Calu3 (cell line): Measurements from ENCODE around the gene AURKAIP1. TPM values are rescaled to one million over a fixed set of nuclear protein-coding genes. Genes with fewer than 3 reads are reported as not detected.

Experiments
- BruUV-seq: library from RNA; stranded (reverse); fragments of 400-500 nt; replicated peaks from 2 replicates; lab custom pipeline; 2021; lab: Mats Ljungman, UMichigan
- CTCF ChIA-PET: fragments of 300-600 bp; sonication (Branson Sonifier 250); formaldehyde crosslinking; loops from one replicate; lab custom pipeline; 2022; ENCODE audit warnings: antibody characterized with exemption; lab: Charles Lee
- DNase-seq: peaks from one replicate; pipeline ENCODE4 v3.0.0; 2022
- H3K27ac Mint-ChIP-seq: one replicate; pipeline ENCODE4 v1.8.0; 2022; ENCODE audit warnings: mixed read lengths; ENCODE audit not compliant: unreplicated experiment
- H3K27me3 Mint-ChIP-seq: one replicate; pipeline ENCODE4 v1.8.0; 2022; ENCODE audit warnings: mixed read lengths; ENCODE audit not compliant: unreplicated experiment
- H3K36me3 Mint-ChIP-seq: one replicate; pipeline ENCODE4 v1.8.0; 2022; ENCODE audit warnings: mild to moderate bottlenecking, moderate library complexity, mixed read lengths; ENCODE audit not compliant: insufficient read depth, unreplicated experiment
- H3K4me1 Mint-ChIP-seq: one replicate; pipeline ENCODE4 v1.8.0; 2022; ENCODE audit warnings: mild to moderate bottlenecking, low read depth, mixed read lengths; ENCODE audit not compliant: unreplicated experiment
- H3K4me3 Mint-ChIP-seq: one replicate; pipeline ENCODE4 v1.8.0; 2022; ENCODE audit warnings: mild to moderate bottlenecking, low read depth, moderate library complexity, mixed read lengths; ENCODE audit not compliant: unreplicated experiment
- H3K9me3 Mint-ChIP-seq: one replicate; pipeline ENCODE4 v1.8.0; 2022; ENCODE audit warnings: low read depth, mixed read lengths; ENCODE audit not compliant: unreplicated experiment
- intact Hi-C: fragments of 100-400 bp; cut with micrococcal nuclease; formaldehyde crosslinking; loops from one replicate; pipeline ENCODE4 v1.10.0; 2022; ENCODE audit not compliant: unreplicated experiment
- total RNA-seq: library from RNA; stranded (reverse); gene quantifications from 2 replicates; pipeline ENCODE4 v1.2.3, GENCODE V29; 2022
- TF ChIP-seq, protein P1 (sequence below): fragments of 200-600 bp; IDR thresholded peaks from one replicate; pipeline ENCODE4 v1.8.0; 2022; ENCODE audit warnings: antibody characterized with exemption; ENCODE audit not compliant: unreplicated experiment

Gene AURKAIP1
- total RNA-seq, 1 experiment from 2014 or later: 98.9 TPM

DNA sequence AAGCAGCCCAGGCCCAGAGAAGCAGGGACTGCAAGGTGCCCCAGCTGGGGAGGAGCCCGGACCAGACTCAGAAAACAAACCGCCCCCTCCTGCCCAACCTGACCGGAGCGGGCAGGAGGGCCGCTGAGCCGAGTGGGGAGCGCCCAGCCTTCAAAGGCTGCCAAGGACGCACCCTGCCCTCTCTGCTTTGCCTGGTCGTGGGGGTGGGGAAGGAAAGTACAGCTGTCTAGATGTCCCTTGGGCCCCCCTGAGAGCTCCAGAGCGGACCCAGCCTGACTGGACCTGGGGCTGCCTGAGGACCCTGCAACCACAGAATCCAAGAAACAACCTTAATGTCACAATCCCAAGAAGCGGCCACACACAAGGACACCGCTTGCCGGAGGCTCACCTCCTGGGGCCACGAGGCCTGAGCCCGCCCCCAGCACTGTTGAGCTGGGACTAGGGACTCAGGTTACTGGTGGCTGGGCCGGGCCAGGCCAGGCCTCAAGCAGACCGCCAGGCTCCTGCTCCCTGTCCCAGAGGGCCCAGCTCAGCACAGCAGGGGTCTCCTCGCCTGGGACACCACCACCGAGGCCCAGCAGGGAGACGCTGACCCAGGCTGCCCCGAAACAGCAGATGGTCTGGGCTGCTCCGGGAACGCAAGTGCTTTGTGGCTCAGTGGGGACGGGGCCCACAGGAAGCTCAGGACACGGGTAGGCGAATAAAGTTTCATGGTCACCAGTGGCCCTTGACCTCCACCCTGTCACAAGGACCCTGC, 27.2 kb downstream of the AURKAIP1 start:
- Mint-ChIP-seq H3K27ac (peak overlapping the region; percentile 79), H3K4me1 (peaks cover 19% of the 10 kb centered on the region), H3K27me3 (no peaks in the 10 kb centered on the region), H3K4me3 (peak overlapping the region; percentile 80), H3K36me3 (peaks cover 58% of the 10 kb centered on the region), H3K9me3 (no peaks in the 10 kb centered on the region)
- BruUV-seq: TSS peak; percentile 48
- CTCF ChIA-PET: interaction anchor here (1.6 kb wide), 1 partner anchor 56 kb away, joined by 4 read pairs; no protein-coding TSS in a partner anchor
- intact Hi-C loops: no loop called here
- peak; percentile 54 for DNase-seq
- TF ChIP-seq, protein P1, sequence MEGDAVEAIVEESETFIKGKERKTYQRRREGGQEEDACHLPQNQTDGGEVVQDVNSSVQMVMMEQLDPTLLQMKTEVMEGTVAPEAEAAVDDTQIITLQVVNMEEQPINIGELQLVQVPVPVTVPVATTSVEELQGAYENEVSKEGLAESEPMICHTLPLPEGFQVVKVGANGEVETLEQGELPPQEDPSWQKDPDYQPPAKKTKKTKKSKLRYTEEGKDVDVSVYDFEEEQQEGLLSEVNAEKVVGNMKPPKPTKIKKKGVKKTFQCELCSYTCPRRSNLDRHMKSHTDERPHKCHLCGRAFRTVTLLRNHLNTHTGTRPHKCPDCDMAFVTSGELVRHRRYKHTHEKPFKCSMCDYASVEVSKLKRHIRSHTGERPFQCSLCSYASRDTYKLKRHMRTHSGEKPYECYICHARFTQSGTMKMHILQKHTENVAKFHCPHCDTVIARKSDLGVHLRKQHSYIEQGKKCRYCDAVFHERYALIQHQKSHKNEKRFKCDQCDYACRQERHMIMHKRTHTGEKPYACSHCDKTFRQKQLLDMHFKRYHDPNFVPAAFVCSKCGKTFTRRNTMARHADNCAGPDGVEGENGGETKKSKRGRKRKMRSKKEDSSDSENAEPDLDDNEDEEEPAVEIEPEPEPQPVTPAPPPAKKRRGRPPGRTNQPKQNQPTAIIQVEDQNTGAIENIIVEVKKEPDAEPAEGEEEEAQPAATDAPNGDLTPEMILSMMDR: no peak

DNA sequence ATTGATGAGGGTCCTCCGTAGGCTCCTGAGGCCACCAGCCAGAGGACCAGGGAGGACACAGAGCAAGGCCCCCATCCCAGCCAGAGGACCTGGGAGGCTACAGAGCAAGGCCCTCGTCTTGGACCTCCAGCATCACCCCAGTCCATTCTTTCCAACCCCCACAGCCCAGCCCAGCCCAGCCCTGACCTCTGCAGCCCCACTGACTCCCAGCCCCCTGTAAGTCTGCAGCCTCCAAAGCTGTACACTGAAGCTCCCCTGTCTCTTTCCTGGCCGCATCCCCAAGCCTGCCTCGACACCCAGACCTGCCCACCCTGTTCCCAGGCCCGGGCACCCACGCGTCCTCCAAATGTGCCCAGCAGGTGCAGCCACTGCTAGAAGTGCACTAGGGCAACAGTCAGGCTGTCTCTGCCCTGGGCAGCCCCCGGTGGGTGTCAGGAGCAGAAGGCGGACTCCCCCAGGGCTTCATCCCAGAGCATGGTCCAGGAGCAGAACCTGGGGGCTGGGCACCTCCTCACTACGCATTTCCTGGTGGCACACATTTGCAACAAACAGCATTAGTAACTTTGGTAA, 27.9 kb downstream of the AURKAIP1 start:
- Mint-ChIP-seq H3K27me3 (no peaks in the 10 kb centered on the region), H3K4me1 (peaks cover 24% of the 10 kb centered on the region), H3K36me3 (peaks cover 51% of the 10 kb centered on the region), H3K9me3 (no peaks in the 10 kb centered on the region), H3K4me3 (peak overlapping the region; percentile 80), H3K27ac (peak overlapping the region; percentile 79)
- TF ChIP-seq, protein P1: no peak
- BruUV-seq: no TSS peak
- CTCF ChIA-PET: interaction anchor here (1.6 kb wide), 1 partner anchor 56 kb away, joined by 4 read pairs; no protein-coding TSS in a partner anchor
- no peak for DNase-seq
- intact Hi-C loops: no loop called here

DNA sequence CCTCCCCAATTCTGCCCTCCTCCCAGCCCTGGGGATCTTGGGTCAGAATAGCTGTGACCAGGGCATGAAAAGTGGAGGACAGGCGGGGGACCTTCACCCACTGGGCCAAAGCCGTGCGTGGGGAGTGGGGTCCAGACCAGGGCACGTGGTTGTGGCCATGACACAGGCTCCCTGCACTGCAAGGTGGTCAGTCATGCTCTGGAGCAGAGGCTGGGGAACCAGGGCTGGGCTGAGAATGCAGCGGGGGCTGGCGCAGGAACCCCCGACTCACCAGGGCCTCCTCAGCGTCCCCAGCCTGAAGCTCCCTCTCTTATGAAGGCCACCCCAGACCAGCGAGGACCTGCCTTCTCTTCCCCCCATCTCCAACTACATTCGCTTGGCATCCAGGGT, 28.5 kb downstream of the AURKAIP1 start:
- peak overlapping the region; percentile 80 for H3K4me3 Mint-ChIP-seq
- no peaks in the 10 kb centered on the region for H3K9me3 Mint-ChIP-seq
- H3K27ac Mint-ChIP-seq: peak overlapping the region; percentile 79
- TF ChIP-seq, protein P1: no peak
- BruUV-seq: no TSS peak
- CTCF ChIA-PET: no interaction called here
- DNase-seq: no peak
- peaks cover 24% of the 10 kb centered on the region for H3K4me1 Mint-ChIP-seq
- peaks cover 48% of the 10 kb centered on the region for H3K36me3 Mint-ChIP-seq
- H3K27me3 Mint-ChIP-seq: no peaks in the 10 kb centered on the region
- intact Hi-C loops: no loop called here

DNA sequence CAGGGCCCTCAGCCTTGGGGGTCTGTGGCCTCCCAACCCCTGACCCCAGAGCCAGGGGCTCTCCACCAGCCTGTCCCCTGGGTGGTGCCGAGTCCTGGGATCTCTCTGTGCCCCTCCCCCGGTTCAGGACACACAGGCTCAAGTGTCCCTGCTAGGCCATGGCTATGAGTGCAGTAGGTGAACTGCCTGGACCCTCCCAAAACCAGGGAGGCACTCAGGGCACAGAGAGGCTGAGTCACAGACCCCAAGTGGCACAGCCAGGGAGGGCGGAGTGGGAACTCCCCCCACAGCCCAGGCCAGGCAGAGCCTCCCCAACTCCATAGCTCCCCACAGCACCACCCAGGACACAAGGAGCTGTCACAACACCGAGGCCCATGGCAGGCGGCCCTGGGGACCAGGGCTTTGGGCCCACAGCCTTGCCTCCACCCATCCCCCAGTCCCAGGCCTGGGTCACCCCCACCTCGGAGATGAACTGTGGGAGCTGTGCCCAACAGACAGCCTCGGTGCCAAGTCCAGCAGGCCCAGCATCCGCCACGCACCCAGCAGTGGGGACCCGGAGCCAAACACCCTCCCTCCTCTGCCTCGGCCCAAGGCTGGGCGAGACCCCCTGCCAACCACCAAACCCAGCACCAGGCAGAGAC, 29.0 kb downstream of the AURKAIP1 start:
- Mint-ChIP-seq H3K4me3 (peak overlapping the region; percentile 80), H3K36me3 (peaks cover 52% of the 10 kb centered on the region), H3K4me1 (peaks cover 24% of the 10 kb centered on the region), H3K27ac (peak overlapping the region; percentile 79), H3K27me3 (no peaks in the 10 kb centered on the region), H3K9me3 (no peaks in the 10 kb centered on the region)
- no peak for DNase-seq
- TF ChIP-seq, protein P1: no peak
- intact Hi-C loops: no loop called here
- no TSS peak for BruUV-seq
- CTCF ChIA-PET: interaction anchor here (0.6 kb wide), 1 partner anchor 29 kb away, joined by 3 read pairs; the partner anchor contains the start of gene AURKAIP1
